GM18517 (cell line): Measurements from ENCODE around the gene TTBK1.

ENCODE experiments used
- ATAC-seq: cut with Tn5 transposase; IDR thresholded peaks from one replicate; pipeline ENCODE4 v1.9.1; 2021; ENCODE audit warnings: mild to moderate bottlenecking, moderate library complexity; ENCODE audit not compliant: unreplicated experiment

Gene TTBK1

DNA sequence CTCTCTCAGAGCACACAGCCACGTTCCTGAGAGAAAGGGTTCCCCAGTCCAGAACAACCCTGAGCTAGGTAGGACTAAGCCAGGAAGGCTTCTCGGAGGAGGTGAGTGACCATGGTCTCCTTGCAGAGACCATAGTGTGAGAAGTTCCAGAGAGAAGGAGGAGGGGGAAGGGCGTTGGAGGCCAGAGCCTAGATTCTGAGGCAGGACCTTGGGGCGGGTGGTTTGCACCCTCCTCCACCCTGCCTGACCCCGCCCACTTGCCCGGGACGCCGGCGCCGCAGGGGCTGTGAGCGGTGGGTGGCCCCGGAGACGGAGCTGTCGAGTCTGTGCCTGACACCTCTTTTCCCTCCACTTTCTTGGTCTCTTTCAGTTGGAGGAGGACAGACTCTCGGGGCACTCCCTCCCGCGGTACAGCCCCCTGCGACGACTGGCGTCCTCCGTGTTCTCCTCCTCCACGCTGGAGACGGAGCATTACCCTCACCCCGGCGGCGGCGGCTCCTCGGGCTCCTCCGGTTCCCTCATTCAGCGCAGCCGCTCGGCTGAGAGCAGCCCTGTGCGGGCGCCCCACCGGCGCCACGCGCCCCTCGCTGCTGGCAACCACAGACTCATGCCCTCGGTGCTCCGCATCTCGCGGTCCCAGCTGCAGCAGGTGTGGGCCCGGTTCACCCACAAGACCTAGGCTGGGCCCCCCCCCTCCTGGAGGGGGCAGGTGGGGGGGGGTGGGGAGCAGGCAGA is 26.2 kb downstream of the TTBK1 start:
- ATAC-seq: no peak

DNA sequence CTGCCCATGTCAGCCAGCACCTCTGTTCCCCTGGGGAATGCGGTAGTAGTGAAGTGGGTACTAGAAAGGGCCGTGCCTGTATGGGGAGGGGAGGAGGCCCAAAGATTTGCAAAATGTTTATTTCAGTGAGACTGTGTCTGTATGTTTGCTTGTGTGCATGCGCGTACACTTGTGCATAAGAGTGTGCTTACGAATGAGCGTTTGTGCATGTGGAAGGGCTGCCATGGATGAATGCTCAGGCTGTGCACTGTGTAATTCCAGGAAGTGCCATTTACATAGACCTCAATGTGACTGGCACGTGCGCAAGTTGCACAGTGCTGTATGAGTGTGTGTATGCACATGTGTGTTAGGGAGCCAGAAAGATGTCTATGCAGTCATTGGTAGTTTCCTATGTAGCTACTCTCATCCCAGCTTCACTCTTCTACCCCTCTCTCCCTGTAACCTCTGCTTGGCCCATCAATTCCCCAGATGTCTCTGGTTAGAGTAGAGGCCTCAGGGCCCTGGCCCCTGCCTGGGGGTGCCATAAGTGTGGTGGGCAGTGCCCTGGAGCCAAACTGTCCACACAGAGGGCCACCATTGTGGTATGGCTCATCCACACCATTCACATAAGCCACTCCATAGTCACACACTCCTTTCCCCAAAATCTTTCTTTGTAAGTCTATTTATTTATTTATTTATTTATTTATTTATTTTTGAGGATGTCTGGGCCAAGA is 28.0 kb downstream of the TTBK1 start:
- no peak for ATAC-seq

DNA sequence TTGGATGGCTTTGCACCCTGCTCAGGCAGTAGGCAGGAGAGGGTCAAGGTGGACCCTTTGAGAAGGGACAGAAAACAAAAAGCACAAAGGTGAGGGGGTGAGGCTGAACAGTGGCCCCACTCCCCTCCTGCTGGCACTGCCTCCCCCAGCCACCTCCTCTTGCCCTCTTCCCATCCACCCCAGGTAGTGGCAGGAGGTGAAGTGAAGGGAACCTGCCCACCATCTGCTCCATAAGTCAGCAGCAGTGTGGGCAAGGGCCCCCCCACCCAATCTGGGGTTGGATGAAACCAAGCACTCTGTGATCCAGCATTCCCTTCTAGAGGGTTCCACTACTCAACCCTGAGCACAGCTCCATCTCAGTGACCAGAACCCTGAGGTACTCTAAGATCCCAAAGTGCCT is 28.7 kb downstream of the TTBK1 start:
- ATAC-seq: no peak

DNA sequence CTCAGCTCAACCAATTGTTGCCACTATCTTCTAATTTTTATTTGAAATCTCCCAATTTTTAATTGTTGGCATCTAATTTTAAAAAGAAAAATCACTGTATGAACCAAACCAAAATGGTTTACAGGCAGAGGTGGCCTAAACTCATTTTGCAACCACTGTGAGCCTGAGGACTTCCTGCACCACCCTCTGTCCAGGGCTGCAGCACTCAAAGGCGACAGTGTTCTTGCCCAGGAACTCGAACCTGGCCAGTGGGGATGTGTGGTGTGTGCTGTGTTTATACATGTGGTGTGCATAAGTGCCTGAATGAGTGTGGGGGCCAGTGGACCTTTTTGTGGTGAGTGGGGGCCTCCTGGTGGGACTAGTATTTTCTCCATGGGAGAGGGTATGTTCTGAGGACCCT is 30.4 kb downstream of the TTBK1 start:
- ATAC-seq: no peak

DNA sequence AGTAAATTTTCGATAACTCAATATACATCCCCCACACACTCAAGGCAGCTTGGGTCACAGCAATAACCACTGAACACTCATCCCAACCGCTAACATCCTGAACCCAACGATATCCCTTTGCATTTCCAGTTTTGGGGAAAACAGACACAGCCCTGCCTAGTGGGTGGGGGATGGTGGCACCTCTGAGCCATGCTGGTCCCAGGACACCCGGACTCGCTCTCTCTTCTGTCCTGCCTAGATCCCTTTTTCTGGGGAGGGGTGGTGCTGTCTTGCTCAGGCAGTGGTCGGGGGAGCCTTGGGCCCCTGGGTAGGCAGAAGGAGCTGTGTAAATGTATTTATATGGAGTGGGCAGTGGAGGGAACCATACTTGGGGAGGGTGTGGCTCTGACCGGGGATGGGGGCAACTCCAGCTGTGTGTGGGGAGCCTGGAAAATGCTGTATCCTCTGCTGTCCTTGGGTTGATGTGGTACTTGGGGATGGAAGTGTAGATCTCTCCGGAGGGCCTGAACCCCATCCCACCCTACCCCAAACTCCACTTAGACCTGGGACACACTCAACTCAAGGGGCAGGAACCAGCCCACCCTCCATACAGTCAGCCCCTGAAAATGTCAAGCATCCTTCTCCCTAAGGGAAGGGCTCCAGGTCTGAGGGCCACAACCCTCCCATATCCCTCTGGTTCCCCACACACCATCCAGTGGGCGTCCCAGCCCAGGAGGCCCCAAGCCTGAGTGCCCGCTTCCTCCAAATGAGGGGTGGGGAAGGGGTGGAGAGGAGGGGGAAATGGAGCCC is 31.0 kb downstream of the TTBK1 start:
- ATAC-seq: no peak

DNA sequence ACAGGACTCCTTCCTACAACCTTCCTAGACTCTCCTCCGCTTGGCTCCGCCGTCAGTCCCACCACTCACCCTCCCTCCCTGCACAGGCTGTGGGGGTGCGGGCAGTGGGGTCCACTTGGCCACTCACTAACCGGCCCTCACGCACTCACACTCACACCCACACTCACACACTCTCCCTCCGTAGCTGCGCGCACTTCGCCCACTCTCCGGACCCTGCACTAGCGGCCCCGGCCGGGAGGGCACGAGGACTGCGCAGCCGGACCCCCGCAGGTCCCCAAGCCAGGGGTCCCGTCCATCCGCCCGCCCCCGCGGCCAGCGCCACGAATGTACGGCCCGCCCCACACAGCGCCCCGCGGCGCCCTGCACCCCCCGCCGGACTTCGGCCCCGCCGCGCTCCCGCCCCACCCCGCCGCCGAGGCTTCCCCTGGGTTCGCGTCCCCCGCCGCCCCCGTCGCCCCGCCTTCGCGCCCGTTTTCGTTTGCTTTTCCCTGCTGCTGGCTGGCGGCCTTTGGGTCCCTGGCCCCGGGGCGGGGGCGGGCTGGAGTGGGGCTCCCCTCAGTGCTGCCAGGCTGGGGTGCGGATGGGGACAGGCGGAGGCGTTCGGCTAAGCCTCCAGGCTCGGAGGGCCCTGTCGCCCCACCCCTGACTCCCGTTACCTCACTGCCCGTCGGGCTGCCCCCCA is 31.8 kb downstream of the TTBK1 start:
- no peak for ATAC-seq

DNA sequence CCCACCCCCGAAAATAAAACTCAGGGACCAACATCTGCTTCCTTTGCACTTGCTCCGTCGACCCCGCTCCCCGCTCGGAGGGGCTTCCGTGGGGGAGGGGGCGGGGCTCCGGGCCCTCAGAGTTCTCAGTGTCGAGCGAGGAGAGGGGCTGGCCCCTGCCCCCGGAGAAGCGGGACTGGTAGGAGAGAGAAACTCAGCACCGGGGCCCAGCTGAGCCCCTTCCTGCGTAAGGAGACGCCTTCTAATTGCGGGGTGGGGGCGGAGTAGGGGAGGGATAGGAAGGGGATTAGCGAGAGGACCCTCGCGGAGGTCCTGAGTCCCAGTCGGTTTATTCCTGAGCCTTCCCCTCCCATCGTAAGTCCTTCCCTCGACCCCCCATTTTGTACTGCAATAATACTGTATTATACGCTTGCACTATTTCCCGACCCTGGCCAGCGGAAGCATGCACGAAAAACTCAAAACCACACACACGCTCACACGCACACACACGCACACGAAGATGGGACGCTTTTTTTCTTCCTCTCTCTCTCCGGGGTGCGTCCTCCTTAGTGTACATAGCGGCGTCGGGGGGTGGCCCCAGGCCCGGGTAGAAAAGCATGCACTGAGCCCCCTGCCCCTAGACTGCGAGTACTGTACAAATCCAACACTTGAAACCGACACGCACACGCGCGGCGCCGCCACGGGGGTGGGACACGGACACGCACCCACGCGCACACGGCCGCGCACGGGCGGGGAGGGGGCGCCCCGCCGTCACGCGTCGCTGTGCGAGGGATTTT is 32.7 kb downstream of the TTBK1 start:
- ATAC-seq: no peak

DNA sequence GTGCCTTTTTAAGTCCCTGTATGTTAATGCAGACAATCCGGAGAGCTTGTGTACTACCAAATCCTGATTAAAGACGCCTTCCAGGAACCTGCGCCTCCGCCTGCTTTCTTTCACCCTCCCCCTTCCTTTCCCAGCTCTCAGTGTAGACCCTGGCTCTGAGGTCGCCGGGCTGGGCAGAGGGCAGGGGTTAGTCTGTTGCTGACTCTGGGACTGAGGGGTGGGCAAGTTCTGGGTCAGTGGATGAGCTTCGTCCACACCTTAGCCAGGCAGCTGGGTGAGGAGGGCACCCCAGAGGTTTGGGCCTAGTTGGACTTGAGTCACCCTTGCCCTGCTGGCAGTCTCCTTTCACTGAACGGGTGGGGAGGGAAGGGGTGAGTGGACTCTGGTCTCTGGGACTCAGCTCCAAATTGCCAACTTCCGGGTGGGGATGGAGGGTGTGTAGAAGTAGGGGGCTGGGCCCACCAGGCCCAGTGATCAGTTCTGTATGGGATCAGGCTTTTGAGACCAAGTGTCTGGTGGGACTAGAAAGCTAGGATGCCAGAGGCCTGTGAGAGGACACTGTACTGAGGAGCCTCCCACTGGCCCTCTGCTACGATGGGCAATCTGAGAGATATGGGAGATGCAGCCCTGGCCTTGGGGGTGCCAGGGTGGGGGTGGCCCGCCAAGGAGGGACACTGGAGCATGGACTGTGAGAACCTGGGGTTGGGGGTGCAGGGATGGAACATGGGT is 33.5 kb downstream of the TTBK1 start:
- ATAC-seq: no peak

DNA sequence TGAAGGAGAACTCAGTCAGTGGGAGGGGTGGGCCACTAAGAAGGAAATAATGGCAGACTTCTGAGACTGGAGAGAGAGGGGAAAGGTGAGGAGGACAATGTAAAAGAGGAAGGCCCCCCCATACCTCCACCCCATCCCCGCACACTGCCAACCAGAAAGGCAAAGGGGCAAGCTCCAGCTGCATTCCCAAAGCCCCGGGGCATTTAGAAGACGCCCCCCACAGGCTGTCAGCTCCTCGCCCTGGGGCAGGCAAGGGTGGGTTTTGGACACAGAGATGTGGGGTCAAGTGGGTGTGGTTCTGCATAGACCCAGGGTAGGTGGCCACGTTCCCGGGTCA is 34.0 kb downstream of the TTBK1 start:
- no peak for ATAC-seq

DNA sequence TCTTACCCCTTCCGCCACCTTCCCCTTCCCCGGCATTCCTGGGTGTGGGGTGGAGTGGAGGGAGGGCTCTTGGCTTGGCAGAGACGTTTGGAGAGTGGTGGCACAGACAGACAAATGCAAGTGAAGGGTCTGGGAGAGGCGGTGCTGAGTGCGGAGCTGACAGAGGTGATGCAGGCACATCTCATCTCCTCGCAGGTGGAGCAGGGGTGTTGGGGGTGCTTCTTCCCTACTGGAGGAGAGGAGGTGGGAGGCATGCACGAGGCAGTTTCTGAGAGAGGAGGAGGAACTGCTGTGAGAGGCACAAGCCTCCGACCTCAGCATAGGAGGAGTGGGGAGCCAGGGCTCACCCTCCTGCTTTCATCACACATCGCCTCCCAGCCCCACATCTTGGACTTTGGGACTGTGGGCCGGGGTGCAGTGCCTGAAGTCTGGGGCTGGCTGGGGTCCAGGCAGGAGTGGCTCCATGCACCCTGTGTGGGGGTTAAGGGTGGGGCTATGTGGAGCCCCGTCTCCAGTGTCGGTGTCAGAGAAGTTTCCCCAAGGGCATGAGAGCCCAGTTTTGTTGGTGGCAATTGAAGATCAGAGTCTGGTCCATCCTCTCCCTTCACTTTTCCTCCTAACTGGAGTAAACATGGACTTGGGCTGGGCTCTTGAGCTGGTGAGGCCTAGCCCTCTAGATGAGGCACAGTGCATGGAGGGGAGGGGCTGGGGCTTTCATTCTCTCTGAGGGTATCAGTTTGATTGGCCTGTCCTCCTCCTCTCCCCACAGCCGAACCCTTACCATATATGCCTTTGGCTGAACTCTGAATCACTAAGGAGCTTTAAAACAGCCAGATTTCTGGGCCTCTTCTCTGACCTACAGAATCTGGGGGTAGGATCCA is 34.6 kb downstream of the TTBK1 start:
- no peak for ATAC-seq

DNA sequence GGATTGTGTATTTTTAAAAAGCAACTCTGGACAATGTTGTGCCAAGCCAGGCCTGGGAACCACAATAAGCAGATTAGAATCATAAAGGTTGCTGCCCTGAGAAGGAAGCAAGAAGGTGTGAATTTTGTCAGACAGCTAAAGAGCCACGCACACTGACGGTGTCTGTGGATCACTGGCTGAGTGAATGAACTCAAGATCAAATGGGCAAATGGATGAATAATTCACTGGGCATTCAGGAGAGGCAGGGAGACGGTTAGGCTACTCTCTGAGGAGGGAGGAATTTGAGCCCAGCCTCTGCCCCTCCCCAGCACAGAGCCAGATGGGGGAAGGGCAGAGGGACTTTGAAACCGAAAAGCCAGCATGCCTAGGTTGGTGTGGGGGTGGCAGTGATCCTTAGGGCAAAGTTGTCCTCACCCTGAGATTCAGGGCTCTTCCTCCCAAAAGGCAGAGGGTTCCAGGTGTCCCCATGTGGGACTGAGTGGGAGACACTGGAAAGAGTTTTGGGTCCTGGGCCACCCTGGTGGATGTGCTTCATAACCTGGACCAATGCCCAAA is 35.3 kb downstream of the TTBK1 start:
- no peak for ATAC-seq

DNA sequence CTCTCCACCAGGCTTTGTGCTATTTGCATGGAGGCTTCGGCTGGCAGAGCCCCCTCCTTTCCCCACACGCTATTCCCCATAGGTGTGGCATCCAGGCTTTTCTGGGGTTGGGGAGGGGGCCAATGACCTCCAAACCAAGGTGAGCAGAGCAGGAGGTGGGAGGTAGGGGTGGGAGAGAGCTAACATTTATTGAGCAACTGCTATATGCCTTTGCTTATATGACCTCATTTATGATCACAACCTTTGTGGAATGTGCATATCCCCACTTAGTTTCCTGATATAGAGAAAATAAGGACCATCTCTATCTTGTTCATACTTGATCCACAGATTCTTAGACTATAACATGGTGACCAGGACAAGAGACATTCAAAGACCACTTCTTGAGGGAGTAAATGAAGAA is 37.0 kb downstream of the TTBK1 start:
- ATAC-seq: no peak

DNA sequence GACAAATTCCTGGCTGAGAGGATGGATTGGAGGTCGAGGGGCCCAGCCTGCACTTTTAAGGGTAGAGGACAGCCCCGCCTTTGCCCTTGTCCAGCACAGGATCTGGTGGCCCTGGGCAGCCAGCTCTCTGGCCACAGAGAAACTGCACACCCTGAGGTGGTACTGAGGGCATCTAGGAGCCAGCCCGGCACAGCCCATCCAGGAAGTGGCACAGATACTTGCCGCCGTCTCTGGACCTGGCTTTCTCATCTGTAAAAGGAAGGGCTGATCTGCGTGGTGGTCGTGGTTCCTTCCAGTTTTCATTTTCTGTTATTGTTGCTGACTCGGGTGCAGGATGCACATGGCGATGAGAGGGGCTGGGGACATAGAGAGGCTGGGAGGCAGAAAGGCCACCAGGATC is 38.8 kb downstream of the TTBK1 start:
- ATAC-seq: no peak

DNA sequence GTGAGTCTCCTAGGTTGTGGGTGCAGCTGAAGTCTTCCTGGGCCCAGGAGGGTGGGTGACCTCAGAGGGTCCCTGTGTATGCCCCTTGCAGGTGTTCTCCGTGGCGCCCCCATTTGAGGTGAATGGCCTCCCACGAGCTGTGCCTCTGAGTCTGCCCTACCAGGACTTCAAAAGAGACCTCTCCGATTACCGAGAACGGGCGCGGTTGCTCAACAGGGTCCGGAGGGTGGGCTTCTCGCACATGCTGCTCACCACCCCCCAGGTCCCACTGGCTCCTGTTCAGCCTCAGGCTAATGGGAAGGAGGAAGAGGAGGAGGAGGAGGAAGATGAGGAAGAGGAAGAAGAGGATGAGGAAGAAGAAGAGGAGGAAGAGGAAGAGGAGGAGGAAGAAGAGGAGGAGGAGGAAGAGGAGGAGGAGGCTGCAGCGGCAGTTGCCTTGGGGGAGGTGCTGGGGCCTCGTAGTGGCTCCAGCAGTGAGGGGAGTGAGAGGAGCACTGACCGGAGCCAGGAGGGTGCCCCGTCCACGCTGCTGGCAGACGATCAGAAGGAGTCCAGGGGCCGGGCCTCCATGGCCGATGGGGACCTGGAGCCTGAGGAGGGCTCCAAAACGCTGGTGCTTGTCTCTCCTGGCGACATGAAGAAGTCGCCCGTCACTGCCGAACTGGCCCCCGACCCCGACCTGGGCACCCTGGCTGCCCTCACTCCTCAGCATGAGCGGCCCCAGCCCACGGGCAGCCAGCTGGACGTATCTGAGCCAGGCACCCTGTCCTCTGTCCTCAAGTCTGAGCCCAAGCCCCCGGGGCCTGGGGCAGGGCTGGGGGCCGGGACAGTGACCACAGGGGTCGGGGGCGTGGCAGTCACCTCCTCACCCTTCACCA is 39.6 kb downstream of the TTBK1 start:
- ATAC-seq: no peak

DNA sequence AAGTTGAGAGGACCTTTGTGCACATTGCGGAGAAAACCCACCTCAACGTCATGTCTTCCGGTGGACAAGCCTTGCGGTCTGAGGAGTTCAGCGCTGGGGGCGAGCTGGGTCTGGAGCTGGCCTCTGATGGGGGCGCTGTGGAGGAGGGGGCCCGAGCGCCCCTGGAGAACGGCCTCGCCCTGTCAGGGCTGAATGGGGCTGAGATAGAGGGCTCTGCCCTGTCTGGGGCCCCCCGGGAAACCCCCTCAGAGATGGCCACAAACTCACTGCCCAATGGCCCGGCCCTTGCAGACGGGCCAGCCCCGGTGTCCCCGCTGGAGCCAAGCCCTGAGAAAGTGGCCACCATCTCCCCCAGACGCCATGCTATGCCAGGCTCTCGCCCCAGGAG is 40.2 kb downstream of the TTBK1 start:
- ATAC-seq: no peak

DNA sequence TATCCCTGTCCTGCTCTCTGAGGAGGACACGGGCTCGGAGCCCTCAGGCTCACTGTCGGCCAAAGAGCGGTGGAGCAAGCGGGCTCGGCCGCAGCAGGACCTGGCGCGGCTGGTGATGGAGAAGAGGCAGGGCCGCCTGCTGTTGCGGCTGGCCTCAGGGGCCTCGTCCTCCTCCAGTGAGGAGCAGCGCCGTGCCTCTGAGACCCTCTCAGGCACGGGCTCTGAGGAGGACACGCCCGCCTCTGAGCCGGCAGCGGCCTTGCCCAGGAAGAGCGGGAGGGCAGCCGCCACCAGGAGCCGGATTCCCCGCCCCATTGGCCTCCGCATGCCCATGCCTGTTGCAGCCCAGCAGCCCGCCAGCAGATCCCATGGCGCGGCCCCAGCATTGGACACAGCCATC is 40.6 kb downstream of the TTBK1 start:
- no peak for ATAC-seq

DNA sequence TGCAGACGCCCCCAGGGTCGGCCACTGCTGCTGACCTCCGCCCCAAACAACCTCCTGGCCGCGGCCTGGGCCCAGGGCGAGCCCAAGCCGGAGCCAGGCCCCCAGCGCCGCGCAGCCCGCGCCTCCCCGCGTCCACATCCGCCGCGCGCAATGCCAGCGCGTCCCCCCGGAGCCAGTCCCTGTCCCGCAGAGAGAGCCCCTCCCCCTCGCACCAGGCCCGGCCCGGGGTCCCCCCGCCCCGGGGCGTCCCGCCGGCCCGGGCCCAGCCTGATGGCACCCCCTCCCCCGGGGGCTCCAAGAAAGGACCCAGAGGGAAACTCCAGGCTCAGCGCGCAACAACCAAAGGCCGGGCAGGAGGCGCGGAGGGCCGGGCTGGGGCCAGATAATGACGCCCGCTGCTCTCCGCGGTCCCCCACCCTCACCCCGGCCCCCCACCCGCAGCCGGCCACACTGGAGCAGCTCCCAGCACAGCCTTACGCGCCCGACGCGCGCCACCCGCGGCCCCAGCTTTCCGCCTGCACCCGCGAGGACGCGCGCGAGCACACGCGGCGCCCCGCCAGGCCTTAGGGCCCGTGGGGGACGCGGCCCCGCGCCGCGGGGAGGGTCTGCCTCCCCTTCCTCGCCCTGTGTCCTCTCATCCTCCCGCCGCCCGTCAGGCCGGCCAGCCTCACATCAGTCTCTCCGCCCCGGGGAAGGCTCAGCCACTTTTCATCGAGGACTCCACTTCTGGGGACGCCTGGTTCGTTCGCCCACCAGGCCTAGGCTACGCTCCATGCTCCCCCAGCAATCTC is 41.9 kb downstream of the TTBK1 start:
- ATAC-seq: no peak
